ENCODE data around the gene PARP6. TPM values are rescaled to one million over a fixed set of nuclear protein-coding genes. Genes with fewer than 3 reads are reported as not detected.
A peak's percentile ranks its signal among the peaks of the same experiment; 100 is the strongest.

The PARP6 gene
- total RNA-seq, 1 donor from 2014 or later: 71.3 TPM

GRCh38 chr15:72231833-72232478 lies 40.4 kb downstream of the PARP6 start:
- DNase-seq (ENCODE audit: low spot score): peak; percentile 40

GRCh38 chr15:72231066-72231832 lies 41.1 kb downstream of the PARP6 start, which contains the start of gene PKM:
PKM (minus strand) TSS chr15:72231190; CDS start chr15:72219097, 12,093 bp downstream.
- peak; percentile 98 for DNase-seq (ENCODE audit: low spot score)

- peak; percentile 90 for DNase-seq (ENCODE audit: low spot score)
These were observed 41.9 kb downstream of the PARP6 start for GRCh38 chr15:72230197-72231065.

- no peak for DNase-seq (ENCODE audit: low spot score)
These were observed 42.5 kb downstream of the PARP6 start for GRCh38 chr15:72229947-72230196.

DNA sequence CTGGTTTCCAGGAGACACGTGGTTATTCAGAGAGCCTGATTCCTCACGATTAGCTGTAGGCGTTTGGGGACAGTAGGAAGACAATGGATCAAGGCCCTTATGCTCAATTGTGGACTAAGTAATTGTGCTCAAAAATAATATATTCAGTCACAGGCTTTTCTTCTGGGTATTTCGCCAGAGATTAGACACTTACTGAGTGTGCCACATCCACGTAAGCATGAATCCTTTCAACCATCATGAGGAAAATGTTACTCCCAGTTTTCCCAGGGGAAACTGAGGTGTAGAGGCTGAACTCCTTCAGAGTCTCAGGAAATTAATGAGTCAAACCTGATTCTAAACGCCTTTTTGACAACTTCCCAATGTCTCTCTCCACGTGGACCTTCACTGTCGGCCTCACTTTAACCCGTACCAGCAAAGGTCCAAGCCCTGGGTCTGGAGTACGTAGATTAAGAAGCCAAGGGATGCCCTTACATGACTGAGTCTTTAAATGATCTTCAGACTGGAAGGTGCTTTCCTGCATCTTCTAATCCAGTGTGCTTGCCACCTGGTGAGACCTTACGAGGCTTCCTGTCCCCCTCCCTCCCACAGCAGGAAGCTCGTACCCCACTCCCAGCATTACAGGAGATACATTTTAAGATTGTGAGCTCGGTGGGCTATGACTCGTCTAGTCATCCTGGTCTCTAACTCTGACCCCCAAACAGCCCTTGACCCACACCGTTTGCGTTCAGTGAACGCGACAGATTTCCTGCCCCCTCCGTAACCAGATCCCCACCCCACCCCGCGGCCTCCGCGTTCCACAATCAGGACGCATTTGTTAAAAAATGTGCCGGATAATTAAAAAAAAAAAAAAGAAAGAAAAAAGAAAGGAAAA lies 43.0 kb downstream of the PARP6 start:
- no peak for DNase-seq (ENCODE audit: low spot score)

GRCh38 chr15:72227720-72228119 lies 44.6 kb downstream of the PARP6 start:
- no peak for DNase-seq (ENCODE audit: low spot score)

- DNase-seq (ENCODE audit: low spot score): no peak
These were observed 45.2 kb downstream of the PARP6 start for GRCh38 chr15:72227192-72227586.

DNA sequence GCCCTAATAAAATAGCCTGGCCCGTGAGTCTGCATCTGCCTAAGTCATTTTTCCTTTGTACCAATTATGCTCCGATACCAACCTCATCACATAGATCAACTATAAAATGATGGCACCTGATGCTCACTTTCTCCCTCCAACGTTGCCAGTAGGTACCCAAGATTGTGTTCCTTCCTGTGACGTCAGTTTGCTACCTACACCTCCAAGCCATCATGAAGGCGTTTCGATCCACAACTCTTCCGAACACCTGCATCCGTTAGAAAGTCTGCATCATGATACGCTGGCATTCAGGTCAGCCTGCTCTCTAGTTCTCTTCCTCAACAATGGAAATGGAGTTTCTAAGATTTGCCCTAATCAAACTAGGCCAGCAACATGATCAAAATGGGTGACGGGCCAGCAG lies 49.1 kb downstream of the PARP6 start:
- DNase-seq (ENCODE audit: low spot score): no peak

DNA sequence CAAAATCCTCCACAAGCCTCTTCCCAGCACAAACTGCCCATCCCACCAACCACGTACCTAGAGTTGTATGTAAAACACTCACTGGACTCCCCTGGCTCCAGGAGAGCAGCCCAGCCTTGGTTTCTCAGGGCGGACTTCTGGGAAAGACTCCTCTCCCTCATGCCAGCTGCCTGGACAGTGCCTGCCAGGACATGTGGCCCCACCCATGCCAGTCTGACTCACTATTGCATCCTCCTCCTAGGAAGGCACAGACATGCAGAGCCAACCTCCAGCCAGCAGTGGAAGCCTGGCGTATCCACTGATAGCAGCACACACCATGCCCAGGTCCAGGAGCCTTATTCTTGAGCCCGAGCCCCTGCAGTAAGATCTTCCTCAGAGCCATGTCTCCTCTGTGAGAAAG lies 50.0 kb downstream of the PARP6 start:
- peak; percentile 59 for DNase-seq (ENCODE audit: low spot score)

- no peak for DNase-seq (ENCODE audit: low spot score)
These were observed 51.7 kb downstream of the PARP6 start for GRCh38 chr15:72220687-72221086.

DNA sequence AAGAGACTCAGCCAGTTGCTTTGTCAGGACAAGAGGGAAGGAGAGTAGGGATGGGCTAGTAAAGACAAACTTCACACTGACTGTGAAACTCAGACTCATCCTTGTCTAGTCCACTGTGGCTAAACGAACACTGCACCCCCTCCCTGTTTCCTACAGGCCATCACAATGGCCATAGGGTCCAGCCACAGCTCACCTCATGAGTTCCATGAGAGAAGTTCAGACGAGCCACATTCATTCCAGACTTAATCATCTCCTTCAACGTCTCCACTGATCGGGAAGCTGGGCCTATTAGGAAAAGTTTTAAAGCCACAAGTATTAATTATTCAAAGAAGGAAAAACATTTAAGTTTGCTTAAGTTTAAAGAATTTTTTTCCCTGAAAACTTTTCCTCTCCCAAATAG lies 55.1 kb downstream of the PARP6 start:
- no peak for DNase-seq (ENCODE audit: low spot score)

GRCh38 chr15:72216079-72216478 lies 56.3 kb downstream of the PARP6 start:
- no peak for DNase-seq (ENCODE audit: low spot score)

GRCh38 chr15:72207558-72208085 lies 64.7 kb downstream of the PARP6 start:
- DNase-seq (ENCODE audit: low spot score): no peak

DNA sequence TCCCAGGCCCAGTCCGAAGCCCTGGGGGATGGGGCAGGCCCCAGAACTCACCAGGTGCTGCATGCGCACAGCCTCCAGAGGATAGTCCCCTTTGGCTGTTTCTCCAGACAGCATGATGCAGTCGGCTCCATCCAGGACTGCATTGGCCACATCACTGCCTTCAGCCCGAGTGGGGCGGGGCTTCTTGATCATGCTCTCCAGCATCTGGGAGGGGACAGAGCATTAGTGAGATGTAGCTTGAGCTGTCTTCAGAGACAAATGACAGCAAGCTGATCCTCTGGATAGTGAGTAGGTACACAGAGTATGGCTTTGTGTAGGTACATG lies 65.7 kb downstream of the PARP6 start:
- DNase-seq (ENCODE audit: low spot score): no peak

GRCh38 chr15:72205896-72206676 lies 66.3 kb downstream of the PARP6 start:
- DNase-seq (ENCODE audit: low spot score): no peak

- no peak for DNase-seq (ENCODE audit: low spot score)
These were observed 67.1 kb downstream of the PARP6 start for GRCh38 chr15:72205273-72205672.

GRCh38 chr15:72203507-72203837 lies 68.9 kb downstream of the PARP6 start:
- peak; percentile 70 for DNase-seq (ENCODE audit: low spot score)

- DNase-seq (ENCODE audit: low spot score): no peak
These were observed 69.4 kb downstream of the PARP6 start for GRCh38 chr15:72202801-72203506.

GRCh38 chr15:72202302-72202701 lies 70.1 kb downstream of the PARP6 start:
- no peak for DNase-seq (ENCODE audit: low spot score)

DNA sequence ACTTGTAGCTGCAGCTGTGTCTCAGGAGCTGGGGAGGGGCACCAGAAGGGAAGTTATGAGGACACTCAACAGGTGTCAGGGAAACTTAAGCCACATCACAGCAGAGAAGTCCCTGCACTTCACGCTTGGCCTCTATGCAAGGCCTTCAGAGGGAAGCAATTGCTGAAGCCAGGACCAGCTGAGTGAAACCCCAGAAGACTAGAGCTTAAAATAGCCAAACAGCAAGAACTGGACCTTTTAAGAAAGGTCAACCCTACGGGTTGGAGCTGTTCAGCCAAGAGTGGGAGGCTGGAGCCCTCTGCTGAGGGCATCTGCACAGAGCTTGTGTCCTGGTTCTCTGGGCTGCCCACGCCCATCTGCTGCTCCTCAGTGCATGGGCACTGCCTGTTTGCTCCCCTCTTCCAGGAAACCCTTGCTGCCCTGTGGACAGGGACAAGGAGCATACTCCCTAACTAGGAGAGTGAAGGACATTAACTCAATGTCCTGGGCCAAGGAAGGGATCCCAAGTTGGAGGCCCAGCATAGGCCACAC lies 70.9 kb downstream of the PARP6 start:
- no peak for DNase-seq (ENCODE audit: low spot score)
